Measurements from ENCODE around the gene VAT1L.

VAT1L gene

GRCh38 chr16:77856438-77857160, 68.2 kb downstream of the VAT1L start:
- Histone ChIP-seq H3K27me3 (replicated peaks; ENCODE audit: insufficient read depth, low read length) (no peaks in the 10 kb centered on the region), H3F3A (ENCODE audit: insufficient read depth, low read length) (no peaks in the 10 kb centered on the region), H3K27ac (ENCODE audit: low read length) (no peak overlapping the region), H3K9me2 (replicated peaks; ENCODE audit: insufficient read depth, low read length) (no peaks in the 10 kb centered on the region), H3K4me3 (ENCODE audit: low read length) (no peak overlapping the region), H3K9ac (ENCODE audit: low read length) (no peak overlapping the region), H3K4me2 (ENCODE audit: low read depth, low read length) (no peak overlapping the region), H2AFZ (ENCODE audit: low read length) (no peak overlapping the region), H3K79me2 (ENCODE audit: low read length) (no peaks in the 10 kb centered on the region), H4K20me1 (ENCODE audit: insufficient read depth, low read length) (no peaks in the 10 kb centered on the region), H3K4me1 (ENCODE audit: low read length) (no peaks in the 10 kb centered on the region), H3K36me3 (replicated peaks; ENCODE audit: insufficient read depth, low read length) (no peaks in the 10 kb centered on the region), H3K9me3 (replicated peaks; ENCODE audit: insufficient read depth, low read length) (no peaks in the 10 kb centered on the region)
- DNase-seq: no peak
- no peak for TF ChIP-seq CTCF (IDR thresholded peaks at IDR 0.05; ENCODE audit: low read length)

- TF ChIP-seq EZH2phosphoT487 (IDR thresholded peaks at IDR 0.05; ENCODE audit: low read length) (no peak), CTCF (IDR thresholded peaks at IDR 0.05; ENCODE audit: low read length) (no peak), EZH2 (optimal IDR thresholded peaks at IDR 0.05; ENCODE audit: low read depth, low read length) (no peak)
- no peak overlapping the region for H3K4me3 ChIP-seq (ENCODE audit: low read length)
- no peak for DNase-seq
- no peak overlapping the region for H3K9ac ChIP-seq (ENCODE audit: low read length)
- no peaks in the 10 kb centered on the region for H3K9me2 ChIP-seq (replicated peaks; ENCODE audit: insufficient read depth, low read length)
- no peaks in the 10 kb centered on the region for H3K79me2 ChIP-seq (ENCODE audit: low read length)
- H3K36me3 ChIP-seq (replicated peaks; ENCODE audit: insufficient read depth, low read length): no peaks in the 10 kb centered on the region
- no peaks in the 10 kb centered on the region for H3K9me3 ChIP-seq (replicated peaks; ENCODE audit: insufficient read depth, low read length)
- H2AFZ ChIP-seq (ENCODE audit: low read length): no peak overlapping the region
- H3K4me1 ChIP-seq (ENCODE audit: low read length): no peaks in the 10 kb centered on the region
- no peak overlapping the region for H3K4me2 ChIP-seq (ENCODE audit: low read depth, low read length)
- no peaks in the 10 kb centered on the region for H3K27me3 ChIP-seq (replicated peaks; ENCODE audit: insufficient read depth, low read length)
- H3K27ac ChIP-seq (ENCODE audit: low read length): no peak overlapping the region
- no peaks in the 10 kb centered on the region for H3F3A ChIP-seq (ENCODE audit: insufficient read depth, low read length)
- no peaks in the 10 kb centered on the region for H4K20me1 ChIP-seq (ENCODE audit: insufficient read depth, low read length)
Observed at GRCh38 chr16:77858060-77858459, 69.7 kb downstream of the VAT1L start.

- no peaks in the 10 kb centered on the region for H3K9me3 ChIP-seq (replicated peaks; ENCODE audit: insufficient read depth, low read length)
Observed at GRCh38 chr16:77859493-77860232, 71.3 kb downstream of the VAT1L start.

More at GRCh38 chr16:77859493-77860232, 71.3 kb downstream of the VAT1L start:
- Histone ChIP-seq H3K9ac (ENCODE audit: low read length) (no peak overlapping the region), H3F3A (ENCODE audit: insufficient read depth, low read length) (no peaks in the 10 kb centered on the region), H2AFZ (ENCODE audit: low read length) (no peak overlapping the region), H3K9me2 (replicated peaks; ENCODE audit: insufficient read depth, low read length) (no peaks in the 10 kb centered on the region), H3K79me2 (ENCODE audit: low read length) (no peaks in the 10 kb centered on the region), H3K4me1 (ENCODE audit: low read length) (no peaks in the 10 kb centered on the region), H3K4me2 (ENCODE audit: low read depth, low read length) (no peak overlapping the region), H4K20me1 (ENCODE audit: insufficient read depth, low read length) (no peaks in the 10 kb centered on the region), H3K27ac (ENCODE audit: low read length) (no peak overlapping the region), H3K36me3 (replicated peaks; ENCODE audit: insufficient read depth, low read length) (no peaks in the 10 kb centered on the region), H3K4me3 (ENCODE audit: low read length) (no peak overlapping the region), H3K27me3 (replicated peaks; ENCODE audit: insufficient read depth, low read length) (no peaks in the 10 kb centered on the region)
- DNase-seq: no peak
- TF ChIP-seq EZH2 (optimal IDR thresholded peaks at IDR 0.05; ENCODE audit: low read depth, low read length): no peak
- TF ChIP-seq EZH2phosphoT487 (IDR thresholded peaks at IDR 0.05; ENCODE audit: low read length): no peak
- no peak for TF ChIP-seq CTCF (IDR thresholded peaks at IDR 0.05; ENCODE audit: low read length)
